ENCODE results near the gene VTI1A.
"Not testable (repeated sequence)": the region's sequence is repeated elsewhere in the genome, so short reads cannot be mapped to it uniquely, and the experiment has no call there.

Gene VTI1A

GRCh38 chr10:112507046-112507445 is 60.0 kb downstream of the VTI1A start:
- no peak for DNase-seq (ENCODE audit: low read depth)

GRCh38 chr10:112507988-112508387 is 61.0 kb downstream of the VTI1A start:
- no peak for DNase-seq (ENCODE audit: low read depth)

- no peak for DNase-seq (ENCODE audit: low read depth)
Measured at GRCh38 chr10:112509558-112510291, 62.7 kb downstream of the VTI1A start.

DNA sequence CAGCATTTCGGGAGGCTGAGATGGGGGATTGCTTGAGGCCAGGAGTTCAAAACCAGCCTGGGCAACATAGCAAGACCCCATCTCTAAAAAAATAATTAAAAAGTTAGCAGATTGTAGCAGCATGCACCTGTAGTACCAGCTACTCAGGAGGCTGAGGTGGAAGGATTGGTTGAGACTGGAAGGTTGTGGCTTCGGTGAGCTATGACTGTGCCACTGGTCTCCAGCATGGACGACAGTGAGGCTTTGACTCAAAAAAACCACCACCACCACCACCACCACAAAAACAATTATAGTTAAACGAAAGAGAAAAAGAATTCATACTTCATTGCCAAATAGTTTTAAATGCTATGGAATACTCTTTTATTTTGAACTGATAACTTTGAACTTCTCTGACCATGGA is 63.4 kb downstream of the VTI1A start:
- no peak for DNase-seq (ENCODE audit: low read depth)

GRCh38 chr10:112512294-112512693 is 65.3 kb downstream of the VTI1A start:
- no peak for DNase-seq (ENCODE audit: low read depth)

- DNase-seq (ENCODE audit: low read depth), result no peak
Measured at GRCh38 chr10:112515126-112515525, 68.1 kb downstream of the VTI1A start.

GRCh38 chr10:112515852-112516251 is 68.8 kb downstream of the VTI1A start:
- DNase-seq (ENCODE audit: low read depth), result no peak

- DNase-seq (ENCODE audit: low read depth), result no peak
Measured at GRCh38 chr10:112517451-112517862, 70.4 kb downstream of the VTI1A start.

- DNase-seq (ENCODE audit: low read depth), result no peak
Measured at GRCh38 chr10:112519133-112519761, 72.2 kb downstream of the VTI1A start.

DNA sequence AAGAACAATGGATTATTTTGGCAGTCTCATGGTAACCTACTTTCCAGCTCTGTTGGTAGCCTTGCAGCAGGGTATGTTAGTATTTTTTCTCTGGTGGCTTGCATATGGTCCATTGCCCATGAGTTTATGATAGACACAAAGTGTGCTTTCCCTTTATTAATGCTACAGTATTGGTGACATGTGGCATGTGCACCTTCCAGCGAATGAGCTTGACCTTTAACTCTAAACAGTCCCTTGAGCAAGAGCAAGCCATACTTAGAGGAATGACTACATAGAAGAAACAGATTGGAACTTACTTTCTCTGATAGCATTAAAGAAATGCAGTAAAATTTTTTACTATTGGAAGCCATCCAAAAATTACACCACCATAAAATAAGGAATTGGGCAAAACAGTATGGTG is 73.9 kb downstream of the VTI1A start:
- no peak for DNase-seq (ENCODE audit: low read depth)

- no peak for DNase-seq (ENCODE audit: low read depth)
Measured at GRCh38 chr10:112524641-112525040, 77.6 kb downstream of the VTI1A start.

DNA sequence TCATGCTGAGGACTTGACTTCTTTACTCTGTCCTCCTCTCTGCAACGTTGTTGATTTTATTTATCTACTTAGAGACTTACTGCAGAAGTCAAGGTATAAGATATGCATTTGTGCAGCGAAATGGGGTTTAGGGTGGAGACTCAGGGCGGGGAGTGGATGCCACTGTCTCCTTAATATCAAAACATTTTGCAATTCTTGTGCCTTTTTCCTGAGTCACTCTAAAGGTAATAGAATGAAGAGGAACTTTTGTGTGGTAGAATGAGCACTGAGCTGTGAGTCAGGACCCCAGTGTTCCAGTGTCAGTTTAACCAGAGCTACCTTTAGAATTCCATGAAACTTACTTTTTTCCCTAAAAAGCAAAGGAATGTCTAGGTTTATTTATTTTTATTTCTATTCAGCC is 78.2 kb downstream of the VTI1A start:
- no peak for DNase-seq (ENCODE audit: low read depth)

GRCh38 chr10:112526139-112526538 is 79.1 kb downstream of the VTI1A start:
- DNase-seq (ENCODE audit: low read depth), result no peak

DNA sequence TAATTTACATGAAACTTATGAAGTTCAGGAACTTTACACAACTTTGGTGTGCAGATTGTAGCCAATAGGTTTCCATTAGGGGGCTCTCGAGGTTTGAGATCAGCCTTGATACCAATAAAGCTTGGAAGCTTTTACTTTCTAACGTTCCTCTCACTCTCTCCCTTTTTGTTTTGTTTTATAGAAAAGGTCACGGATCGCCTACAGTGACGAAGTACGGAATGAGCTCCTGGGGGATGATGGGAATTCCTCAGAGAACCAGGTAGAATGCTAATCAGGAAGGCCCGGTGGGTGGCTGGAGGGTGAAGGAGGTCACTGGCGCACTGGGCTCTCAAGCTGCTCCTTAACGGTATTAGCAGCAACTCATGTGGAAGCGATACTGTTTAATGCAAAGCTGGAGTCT is 79.9 kb downstream of the VTI1A start:
- no peak for DNase-seq (ENCODE audit: low read depth)

GRCh38 chr10:112528235-112528634 is 81.2 kb downstream of the VTI1A start:
- no peak for DNase-seq (ENCODE audit: low read depth)

- DNase-seq (ENCODE audit: low read depth), result no peak
Measured at GRCh38 chr10:112531421-112531820, 84.4 kb downstream of the VTI1A start.

GRCh38 chr10:112532189-112532588 is 85.2 kb downstream of the VTI1A start:
- no peak for DNase-seq (ENCODE audit: low read depth)

DNA sequence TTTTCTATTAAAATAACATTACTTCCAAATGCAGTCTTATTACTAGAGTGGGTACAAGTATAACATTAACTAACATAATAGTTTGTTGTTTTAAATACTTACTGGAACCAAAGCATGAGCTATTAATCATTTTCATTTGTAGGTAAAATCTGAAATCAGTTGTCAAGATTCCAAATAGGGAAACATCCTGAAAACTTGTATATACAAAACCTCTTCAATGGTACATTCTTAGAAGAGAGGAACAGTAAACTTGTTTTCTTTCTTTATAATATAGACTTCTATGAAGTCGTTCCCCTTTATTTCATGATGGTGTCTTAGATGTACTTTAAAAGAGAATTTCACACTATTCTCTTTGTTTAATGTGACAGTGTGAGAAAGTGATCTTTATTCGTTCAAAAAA is 85.9 kb downstream of the VTI1A start:
- DNase-seq (ENCODE audit: low read depth), result no peak

GRCh38 chr10:112533916-112534315 is 86.9 kb downstream of the VTI1A start:
- DNase-seq (ENCODE audit: low read depth), result no peak

GRCh38 chr10:112535531-112535951 is 88.5 kb downstream of the VTI1A start:
- no peak for DNase-seq (ENCODE audit: low read depth)

GRCh38 chr10:112536663-112537062 is 89.6 kb downstream of the VTI1A start:
- no peak for DNase-seq (ENCODE audit: low read depth)

DNA sequence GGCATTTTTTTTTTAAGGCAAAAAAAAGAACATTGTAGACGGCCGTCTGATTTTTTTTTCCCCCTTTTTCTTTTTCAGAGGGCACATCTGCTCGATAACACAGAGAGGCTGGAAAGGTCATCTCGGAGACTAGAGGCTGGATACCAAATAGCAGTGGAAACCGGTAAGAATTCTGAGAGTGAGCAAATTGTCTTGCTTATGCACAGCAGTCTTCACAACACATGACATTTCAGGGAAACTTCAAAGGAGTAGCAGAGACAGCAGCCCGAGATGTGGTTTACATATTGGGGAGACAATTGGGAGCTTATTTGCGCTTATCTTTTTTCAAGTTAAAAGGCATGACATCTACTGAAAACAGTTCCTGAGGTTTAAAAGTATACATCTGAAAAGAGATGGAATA is 91.2 kb downstream of the VTI1A start:
- DNase-seq (ENCODE audit: low read depth), result no peak

GRCh38 chr10:112539340-112539739 is 92.3 kb downstream of the VTI1A start:
- DNase-seq (ENCODE audit: low read depth), result no peak

DNA sequence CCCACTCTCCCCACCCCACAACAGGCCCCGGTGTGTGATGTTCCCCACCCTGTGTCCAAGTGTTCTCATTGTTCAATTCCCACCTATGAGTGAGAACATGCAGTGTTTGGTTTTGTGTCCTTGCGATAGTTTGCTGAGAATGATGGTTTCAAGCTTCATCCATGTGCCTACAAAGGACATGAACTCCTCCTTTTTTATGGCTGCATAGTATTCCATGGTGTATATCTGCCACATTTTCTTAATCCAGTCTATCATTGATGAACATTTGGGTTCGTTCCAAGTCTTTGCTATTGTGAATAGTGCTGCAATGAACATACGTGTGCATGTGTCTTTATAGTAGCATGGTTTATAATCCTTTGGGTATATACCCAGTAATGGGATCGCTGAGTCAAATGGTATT is 95.8 kb downstream of the VTI1A start:
- not testable (repeated sequence) for DNase-seq (ENCODE audit: low read depth)
